HCT116 (cell line): ENCODE results near the gene DOCK7.

Experiments used
- EGR1 ChIP-seq: IDR thresholded peaks from 2 replicates; pipeline ENCODE4 v1.6.1; 2012; ENCODE audit warnings: low read depth
- TF ChIP-seq, protein P1 (sequence below), 3 experiments: fragments of 200-600 bp in 1 of 3; sonication (generic) in 1 of 3; IDR thresholded peaks in 2 of 3; conservative IDR thresholded peaks in 1 of 3; 2 replicates each; pipeline ENCODE4 v1.5.1; 2012 to 2017; ENCODE audit warnings: low read depth in 2 of 3, low read length in 2 of 3, antibody characterized with exemption in 1 of 3, borderline replicate concordance in 1 of 3, control low read depth in 1 of 3, mild to moderate bottlenecking in 1 of 3, mixed read lengths in 1 of 3, mixed run types in 1 of 3, moderate library complexity in 1 of 3; ENCODE audit not compliant: insufficient read depth in 1 of 3

DNA sequence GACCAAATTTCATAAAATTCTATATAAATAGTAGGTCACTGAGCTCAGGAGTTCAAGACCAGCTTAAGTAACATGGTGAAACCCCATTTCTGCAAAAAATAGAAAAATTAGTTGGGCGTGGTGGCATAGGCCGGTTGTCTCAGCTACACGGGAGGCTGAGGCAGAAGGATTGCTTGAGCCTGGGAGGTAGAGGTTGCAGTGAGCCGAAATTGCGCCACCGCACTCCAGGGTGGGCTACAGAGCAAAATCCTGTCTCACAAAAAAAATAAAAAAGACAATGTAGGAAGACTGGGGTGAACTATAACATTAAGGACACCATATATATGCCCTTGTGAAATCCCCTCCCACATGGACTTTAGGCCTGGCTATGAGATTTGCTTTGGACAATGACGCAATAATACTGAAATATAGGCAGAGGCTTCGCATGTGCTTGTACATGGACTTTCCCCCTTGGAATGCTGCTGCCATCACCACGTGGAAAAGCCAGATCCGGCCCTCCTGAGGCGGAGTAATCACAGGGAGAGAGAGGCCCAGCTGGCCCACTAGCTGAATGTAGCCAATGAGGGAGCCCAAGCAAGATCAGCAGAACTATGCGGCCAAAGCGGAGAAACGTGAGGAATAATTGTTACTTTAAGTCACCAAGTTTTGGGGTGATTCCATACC, 264.5 kb downstream of the DOCK7 start:
- TF ChIP-seq EGR1: no peak
- TF ChIP-seq, protein P1, sequence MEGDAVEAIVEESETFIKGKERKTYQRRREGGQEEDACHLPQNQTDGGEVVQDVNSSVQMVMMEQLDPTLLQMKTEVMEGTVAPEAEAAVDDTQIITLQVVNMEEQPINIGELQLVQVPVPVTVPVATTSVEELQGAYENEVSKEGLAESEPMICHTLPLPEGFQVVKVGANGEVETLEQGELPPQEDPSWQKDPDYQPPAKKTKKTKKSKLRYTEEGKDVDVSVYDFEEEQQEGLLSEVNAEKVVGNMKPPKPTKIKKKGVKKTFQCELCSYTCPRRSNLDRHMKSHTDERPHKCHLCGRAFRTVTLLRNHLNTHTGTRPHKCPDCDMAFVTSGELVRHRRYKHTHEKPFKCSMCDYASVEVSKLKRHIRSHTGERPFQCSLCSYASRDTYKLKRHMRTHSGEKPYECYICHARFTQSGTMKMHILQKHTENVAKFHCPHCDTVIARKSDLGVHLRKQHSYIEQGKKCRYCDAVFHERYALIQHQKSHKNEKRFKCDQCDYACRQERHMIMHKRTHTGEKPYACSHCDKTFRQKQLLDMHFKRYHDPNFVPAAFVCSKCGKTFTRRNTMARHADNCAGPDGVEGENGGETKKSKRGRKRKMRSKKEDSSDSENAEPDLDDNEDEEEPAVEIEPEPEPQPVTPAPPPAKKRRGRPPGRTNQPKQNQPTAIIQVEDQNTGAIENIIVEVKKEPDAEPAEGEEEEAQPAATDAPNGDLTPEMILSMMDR (IDR thresholded peaks at IDR 0.05 in 2 of 3, conservative IDR thresholded peaks at IDR 0.05 in 1 of 3; ENCODE audit: borderline replicate concordance in 1 of 3, insufficient read depth in 1 of 3, low read depth in 2 of 3, low read length in 2 of 3): no peak
